GM21447 (cell line): ENCODE results near the gene RBM20.
"Not testable (repeated sequence)": the region's sequence is repeated elsewhere in the genome, so short reads cannot be mapped to it uniquely, and the experiment has no call there.

ENCODE experiments used
- ATAC-seq: cut with Tn5 transposase; IDR thresholded peaks from one replicate; pipeline ENCODE4 v1.9.1; 2021; ENCODE audit not compliant: unreplicated experiment

RBM20 gene

GRCh38 chr10:110758898-110759297, 114.8 kb downstream of the RBM20 start:
- no peak for ATAC-seq

GRCh38 chr10:110759523-110759922, 115.4 kb downstream of the RBM20 start:
- no peak for ATAC-seq

- no peak for ATAC-seq
These were observed 118.1 kb downstream of the RBM20 start for GRCh38 chr10:110762109-110762848.

- no peak for ATAC-seq
These were observed 118.7 kb downstream of the RBM20 start for GRCh38 chr10:110762849-110763211.

GRCh38 chr10:110764378-110764777, 120.2 kb downstream of the RBM20 start:
- no peak for ATAC-seq

GRCh38 chr10:110764793-110765512, 120.8 kb downstream of the RBM20 start:
- no peak for ATAC-seq

- ATAC-seq = no peak
These were observed 121.6 kb downstream of the RBM20 start for GRCh38 chr10:110765513-110766319.

- not testable (repeated sequence) for ATAC-seq
These were observed 123.5 kb downstream of the RBM20 start for GRCh38 chr10:110767601-110768000.

- ATAC-seq = no peak
These were observed 126.1 kb downstream of the RBM20 start for GRCh38 chr10:110770243-110770642.

GRCh38 chr10:110771486-110771885, 127.3 kb downstream of the RBM20 start:
- ATAC-seq = no peak

- no peak for ATAC-seq
These were observed 127.9 kb downstream of the RBM20 start for GRCh38 chr10:110771991-110772390.

- ATAC-seq = no peak
These were observed 128.4 kb downstream of the RBM20 start for GRCh38 chr10:110772454-110773025.

- ATAC-seq = no peak
These were observed 129.5 kb downstream of the RBM20 start for GRCh38 chr10:110773693-110774068.

GRCh38 chr10:110774069-110775019, 130.2 kb downstream of the RBM20 start:
- peak; percentile 98 for ATAC-seq

GRCh38 chr10:110775020-110775375, 130.9 kb downstream of the RBM20 start:
- ATAC-seq = no peak

GRCh38 chr10:110775406-110775805, 131.3 kb downstream of the RBM20 start:
- no peak for ATAC-seq

- no peak for ATAC-seq
These were observed 132.9 kb downstream of the RBM20 start for GRCh38 chr10:110777017-110777416.

- ATAC-seq = no peak
These were observed 133.5 kb downstream of the RBM20 start for GRCh38 chr10:110777661-110778060.

GRCh38 chr10:110778211-110778610, 134.1 kb downstream of the RBM20 start:
- no peak for ATAC-seq

GRCh38 chr10:110779489-110779888, 135.4 kb downstream of the RBM20 start:
- ATAC-seq = no peak
